ENCODE measurements around the gene NEMP1. TPM values are rescaled to one million over a fixed set of nuclear protein-coding genes. Genes with fewer than 3 reads are reported as not detected.

NEMP1 gene
- total RNA-seq, 2 experiments from 2014 or later = 79.0 to 81.1 TPM

DNA sequence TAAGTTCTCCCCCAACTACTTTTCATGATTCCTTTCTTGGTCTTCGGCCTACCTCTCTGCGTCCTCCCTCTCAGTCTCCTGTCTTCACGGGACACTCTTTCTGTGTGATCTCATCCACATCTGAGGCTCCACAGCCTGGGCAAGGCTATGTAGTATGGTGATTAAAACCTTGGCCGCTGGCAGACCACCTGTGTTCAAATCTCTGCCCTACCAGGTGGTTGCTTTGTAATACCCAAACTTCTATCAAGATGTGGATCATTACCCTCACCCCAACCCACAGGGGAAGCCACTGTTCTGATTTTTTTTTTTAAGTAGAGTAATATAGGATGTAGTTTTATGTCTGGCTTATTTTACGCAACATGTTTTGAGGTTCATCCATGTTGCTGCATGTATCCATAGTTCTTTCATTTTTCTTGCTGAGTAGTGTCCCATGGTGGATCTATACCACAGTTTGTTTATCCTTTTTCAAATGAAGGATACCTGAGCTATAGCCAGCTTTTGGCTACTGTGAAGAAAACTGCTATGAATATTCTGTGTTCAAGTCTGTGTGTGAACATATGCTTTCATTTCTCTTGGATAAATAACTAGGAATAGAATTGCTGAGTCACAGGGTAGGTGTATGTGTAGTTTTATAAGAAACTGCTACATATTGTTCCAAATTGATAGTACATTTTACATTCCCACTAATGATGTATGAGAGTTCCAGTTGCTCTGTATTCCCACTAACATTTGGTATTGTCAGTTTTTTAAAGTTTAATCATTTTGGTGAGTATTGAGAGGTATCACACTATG is 40.9 kb upstream of the NEMP1 start:
- ChIA-PET CTCF (interaction anchor here (1.1 to 9.7 kb wide), 3 partner anchors 41 to 118 kb away, joined by 3 to 156 read pairs (median 6); partner anchors contain the start of gene NEMP1), POLR2A (no interaction called here)
- intact Hi-C loops (cut with DNase I, micrococcal nuclease) = no loop called here
- Mint-ChIP-seq H3K36me3 (ENCODE audit: low read depth) (peaks cover 5% of the 10 kb centered on the region), H3K9me3 (ENCODE audit: low read depth) (peaks cover 9% of the 10 kb centered on the region), H3K27ac (no peak overlapping the region), H3K4me3 (no peak overlapping the region), H3K4me1 (peaks cover 14% of the 10 kb centered on the region), H3K27me3 (peaks cover 2% of the 10 kb centered on the region)
- DNase-seq (no peak), ATAC-seq (no peak)

DNA sequence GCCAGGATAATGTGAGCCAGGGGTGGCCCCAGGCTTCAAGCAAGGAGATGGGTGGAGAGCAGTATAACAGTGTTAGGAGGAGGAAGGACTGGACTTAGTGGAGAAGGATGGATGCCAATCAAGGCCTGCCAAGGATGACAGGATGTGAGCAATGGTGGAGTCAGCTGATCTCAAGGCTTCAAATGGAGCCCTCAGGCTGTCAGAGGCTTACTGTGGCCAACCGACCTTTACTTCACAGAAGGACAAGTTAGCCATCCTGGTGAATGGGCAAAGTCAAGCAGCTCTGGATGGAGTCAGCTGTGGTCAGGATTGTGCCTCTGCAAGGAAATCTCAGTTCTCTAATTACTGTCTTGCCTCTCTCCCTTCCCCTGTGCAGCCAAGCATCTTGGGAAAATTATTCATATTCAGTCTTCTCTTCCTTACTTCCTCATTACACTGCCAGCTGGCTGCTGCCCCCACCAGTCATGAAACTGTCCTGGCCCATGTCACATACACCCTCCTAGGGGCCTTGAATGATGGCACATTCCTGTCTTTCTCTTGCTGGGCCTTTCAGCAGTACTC is 40.2 kb upstream of the NEMP1 start:
- CTCF ChIA-PET = interaction anchor here (0.7 to 1.9 kb wide), 4 partner anchors 50 to 125 kb away, joined by 3 to 6 read pairs (median 4); no protein-coding TSS in a partner anchor
- peak; percentile 66 for ATAC-seq
- intact Hi-C loops (cut with DNase I, micrococcal nuclease) = no loop called here

DNA sequence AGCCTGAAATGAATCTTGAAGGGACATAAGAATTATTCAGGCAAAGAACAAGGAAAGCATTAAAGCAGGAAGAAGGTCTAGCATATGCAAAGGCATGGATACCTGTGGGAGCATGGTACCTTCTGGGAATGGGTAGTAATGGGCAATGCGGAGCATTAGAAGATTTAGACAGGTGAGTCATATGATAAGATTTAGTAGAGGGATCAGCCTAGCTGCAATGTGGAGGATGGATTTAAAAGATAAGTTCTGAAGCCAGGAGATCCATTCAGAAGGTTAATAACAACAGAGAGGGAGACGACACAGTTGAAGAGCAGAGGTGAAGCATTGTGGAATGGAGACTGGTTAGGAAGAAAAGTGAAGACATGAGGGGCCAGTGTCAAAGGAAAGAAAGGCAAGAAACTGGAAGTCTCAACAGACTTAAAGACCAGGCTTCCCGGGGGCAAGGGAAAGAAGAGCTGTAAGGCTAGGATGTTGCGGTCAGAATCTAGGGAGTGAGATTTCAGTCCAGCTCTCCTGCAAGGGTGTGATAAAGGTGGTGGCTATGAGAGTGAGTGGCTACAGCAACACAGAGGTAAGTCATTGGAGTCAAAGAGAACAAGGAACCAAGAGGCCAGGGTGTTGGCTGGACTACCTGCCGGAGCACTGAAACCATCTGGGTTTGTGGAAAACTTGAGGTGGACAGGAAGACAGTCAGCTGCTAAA is 38.1 kb upstream of the NEMP1 start:
- no peak overlapping the region for H3K4me3 Mint-ChIP-seq
- H3K9me3 Mint-ChIP-seq (ENCODE audit: low read depth) = no peaks in the 10 kb centered on the region
- ATAC-seq = no peak
- H3K36me3 Mint-ChIP-seq (ENCODE audit: low read depth) = no peaks in the 10 kb centered on the region
- H3K4me1 Mint-ChIP-seq = peaks cover 22% of the 10 kb centered on the region
- ChIA-PET POLR2A (no interaction called here), CTCF (interaction anchor here (0.7 to 2.2 kb wide), 10 partner anchors 7 to 363 kb away, joined by 3 to 10 read pairs (median 4); partner anchors contain the start of gene ARHGAP9)
- H3K27me3 Mint-ChIP-seq = no peaks in the 10 kb centered on the region
- intact Hi-C loops (cut with DNase I, micrococcal nuclease) = no loop called here
- DNase-seq = no peak
- no peak overlapping the region for H3K27ac Mint-ChIP-seq

More for the DNA sequence above, 40.2 kb upstream of the NEMP1 start:
- no peak overlapping the region for H3K4me3 Mint-ChIP-seq
- H3K27me3 Mint-ChIP-seq = peaks cover 2% of the 10 kb centered on the region
- peaks cover 4% of the 10 kb centered on the region for H3K9me3 Mint-ChIP-seq (ENCODE audit: low read depth)
- POLR2A ChIA-PET = no interaction called here
- peaks cover 2% of the 10 kb centered on the region for H3K36me3 Mint-ChIP-seq (ENCODE audit: low read depth)
- peaks cover 10% of the 10 kb centered on the region for H3K4me1 Mint-ChIP-seq
- DNase-seq = no peak
- no peak overlapping the region for H3K27ac Mint-ChIP-seq

DNA sequence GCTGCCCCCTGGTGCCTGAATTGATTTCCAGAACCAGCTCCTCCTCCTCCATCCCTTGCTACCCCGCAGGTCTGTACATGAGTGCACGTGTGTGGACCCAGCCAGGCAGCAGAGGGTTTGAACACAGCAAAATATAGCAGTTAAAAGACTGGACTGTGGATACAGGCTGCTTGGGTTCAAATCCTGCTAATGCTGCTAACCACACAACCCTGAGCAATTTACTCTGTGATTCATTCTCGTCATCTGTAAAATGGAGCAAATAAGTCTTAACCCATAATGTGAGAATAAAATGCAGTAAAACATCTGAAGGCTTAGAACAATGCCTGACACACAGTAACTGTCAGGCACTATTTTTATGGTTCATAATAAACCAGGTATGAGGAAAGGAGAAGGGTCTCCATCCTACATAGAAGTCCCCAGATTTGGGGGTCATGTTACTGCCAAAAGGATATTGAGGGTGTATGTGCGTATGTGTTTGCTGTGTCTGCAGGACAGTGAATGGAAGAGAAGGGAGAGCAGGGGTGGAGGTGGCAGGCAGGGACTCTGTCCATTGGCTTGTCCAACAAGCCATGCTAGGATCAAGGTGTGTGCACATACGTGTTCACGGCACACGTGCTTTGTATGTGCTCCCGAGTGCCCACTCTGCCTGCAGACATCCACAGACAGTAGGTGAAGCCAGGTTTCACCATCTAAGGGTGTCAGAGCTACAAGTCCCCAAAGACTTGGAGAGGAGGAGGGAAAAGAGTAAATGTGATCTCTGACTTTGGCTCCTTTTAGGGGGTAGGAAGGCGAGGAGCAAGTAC is 34.1 kb upstream of the NEMP1 start:
- DNase-seq (peak; percentile 93), ATAC-seq (no peak)
- H3K27ac Mint-ChIP-seq = peak overlapping the region; percentile 97
- no peaks in the 10 kb centered on the region for H3K27me3 Mint-ChIP-seq
- CTCF ChIA-PET = interaction anchor here (0.6 to 6.1 kb wide), 44 partner anchors 8 to 890 kb away, joined by 3 to 103 read pairs (median 8); partner anchors contain the start of genes LRP1, NAB2, NEMP1 and SHMT2
- no peaks in the 10 kb centered on the region for H3K9me3 Mint-ChIP-seq (ENCODE audit: low read depth)
- POLR2A ChIA-PET = interaction anchor here (0.6 to 3.0 kb wide), 22 partner anchors 9 to 591 kb away, joined by 3 to 35 read pairs (median 5); partner anchors contain the start of genes LRP1, NEMP1, RBMS2 and SHMT2
- H3K36me3 Mint-ChIP-seq (ENCODE audit: low read depth) = peaks cover 28% of the 10 kb centered on the region
- H3K4me1 Mint-ChIP-seq = peaks cover 35% of the 10 kb centered on the region
- intact Hi-C loops (cut with DNase I, micrococcal nuclease) = loop anchor here (1.0 to 5.0 kb wide), 9 partner anchors 16 to 360 kb away; partner anchors contain the start of genes PRIM1 (in 2 of the 2) and LRP1 (in 1 of the 2)
- H3K4me3 Mint-ChIP-seq = peak overlapping the region; percentile 98

DNA sequence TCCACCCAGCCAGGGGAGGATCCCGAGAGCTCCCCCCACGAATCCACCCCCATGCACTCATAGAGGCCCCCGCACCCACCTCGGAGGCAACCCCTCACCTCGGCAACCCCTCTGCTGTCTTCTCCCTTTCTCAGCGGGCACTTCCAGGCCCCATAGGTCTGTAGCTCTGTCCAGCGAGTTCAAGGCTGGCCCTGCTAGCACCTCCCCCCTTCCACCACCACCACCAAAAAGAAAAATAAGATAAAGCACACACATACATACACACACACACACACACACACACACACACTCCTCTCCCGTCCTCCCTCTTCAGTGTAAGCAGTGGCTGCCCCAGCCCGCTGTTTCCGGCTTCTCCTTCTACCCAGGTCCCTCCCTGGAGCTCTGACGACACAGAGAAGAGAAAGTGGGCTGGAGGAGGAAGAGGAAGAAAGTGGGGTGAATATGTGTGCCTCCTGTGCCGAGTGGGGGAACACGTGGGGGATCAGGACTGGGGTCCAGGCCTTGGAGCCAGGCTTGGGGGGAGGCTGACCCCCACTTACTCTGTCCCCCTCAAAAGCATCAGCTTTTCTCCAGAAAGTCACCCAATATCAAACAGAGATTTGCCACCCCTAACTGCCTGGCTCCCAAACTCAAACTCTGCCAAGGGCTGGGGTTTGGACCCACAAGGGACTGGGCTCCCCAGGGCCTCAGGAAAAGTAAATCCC is 32.6 kb upstream of the NEMP1 start, which contains the start of gene STAT6:
Gene STAT6 (minus strand): TSS at position 332 of the 704 bp plus-strand sequence. CDS start 3,084 bp downstream, outside the sequence.
- DNase-seq = peak; percentile 89
- peak within 1 kb of the TSS; percentile 98 for H3K4me3 Mint-ChIP-seq
- H3K9me3 Mint-ChIP-seq (ENCODE audit: low read depth) = no peaks in the 10 kb centered on the region
- POLR2A ChIA-PET = interaction anchor here (0.6 to 3.0 kb wide), 15 partner anchors 10 to 475 kb away, joined by 3 to 35 read pairs (median 5); partner anchors contain the start of genes LRP1, NEMP1, PTGES3 and SHMT2
- H3K27me3 Mint-ChIP-seq = no peaks in the 10 kb centered on the region
- H3K4me1 Mint-ChIP-seq = peaks cover 50% of the 10 kb centered on the region
- CTCF ChIA-PET = interaction anchor here (0.5 to 6.1 kb wide), 47 partner anchors 10 to 427 kb away, joined by 3 to 103 read pairs (median 8); partner anchors contain the start of genes LRP1, NAB2, NEMP1 and SHMT2
- peak within 1 kb of the TSS; percentile 97 for H3K27ac Mint-ChIP-seq
- peaks cover 44% of the 10 kb centered on the region for H3K36me3 Mint-ChIP-seq (ENCODE audit: low read depth)
- intact Hi-C loops (cut with DNase I, micrococcal nuclease) = loop anchor here (1.0 to 5.0 kb wide), 6 partner anchors 23 to 474 kb away; partner anchors contain the start of genes PRIM1 (in 1 of the 2) and PTGES3 (in 1 of the 2)
- peak; percentile 65 for ATAC-seq

DNA sequence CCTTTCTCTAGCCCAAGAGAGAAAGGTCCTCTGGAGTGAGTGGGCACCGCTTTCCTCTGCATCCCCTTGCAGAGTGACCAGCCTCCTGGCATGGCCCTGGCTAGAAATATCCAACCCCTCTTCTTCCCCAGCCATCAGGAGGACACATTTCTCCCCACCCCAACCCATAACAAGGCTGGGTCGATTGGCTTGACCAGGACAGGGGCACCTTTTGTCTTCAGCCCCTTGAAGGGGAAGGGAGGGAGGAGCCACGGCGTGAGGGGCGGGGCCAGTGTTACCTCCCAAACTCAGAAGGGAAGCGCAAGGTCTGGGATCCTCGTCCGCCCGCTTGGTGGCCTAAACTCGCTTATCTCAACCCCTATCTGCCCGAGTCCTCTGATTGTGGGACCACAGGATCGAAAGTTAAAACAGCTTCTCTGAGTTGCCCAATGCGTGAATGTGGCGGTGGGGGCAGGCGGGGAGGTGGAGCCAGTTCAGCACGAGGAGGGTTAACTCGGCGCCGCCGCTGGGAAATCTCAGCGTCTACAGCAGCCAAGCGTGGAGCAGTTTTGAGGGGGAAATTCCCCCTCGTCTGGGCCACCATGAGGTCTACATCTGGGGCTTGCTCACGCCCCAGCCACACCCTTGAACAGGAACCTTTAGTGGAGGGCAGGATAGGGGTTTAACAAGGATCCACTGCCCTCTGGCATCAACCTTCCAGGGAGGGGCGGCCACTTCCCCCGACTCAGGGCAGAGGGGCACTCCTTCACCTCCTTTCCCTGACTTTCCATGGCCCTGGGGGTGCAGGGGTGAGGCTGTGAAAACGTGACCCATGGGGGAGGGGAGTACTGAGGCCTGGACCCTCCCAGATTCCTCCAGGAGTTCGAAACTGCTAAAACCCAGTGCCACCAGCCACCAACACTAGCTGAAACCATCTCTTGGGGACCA is 31.8 kb upstream of the NEMP1 start:
- H3K9me3 Mint-ChIP-seq (ENCODE audit: low read depth) = no peaks in the 10 kb centered on the region
- no peaks in the 10 kb centered on the region for H3K27me3 Mint-ChIP-seq
- ATAC-seq = peak; percentile 39
- peaks cover 50% of the 10 kb centered on the region for H3K36me3 Mint-ChIP-seq (ENCODE audit: low read depth)
- peak; percentile 87 for DNase-seq
- H3K4me1 Mint-ChIP-seq = peaks cover 56% of the 10 kb centered on the region
- peak overlapping the region; percentile 97 for H3K27ac Mint-ChIP-seq
- ChIA-PET POLR2A (interaction anchor here (0.6 to 3.0 kb wide), 9 partner anchors 11 to 425 kb away, joined by 3 to 35 read pairs (median 5); partner anchors contain the start of genes LRP1, NAB2, NEMP1 and PTGES3), CTCF (interaction anchor here (0.6 to 24.0 kb wide), 27 partner anchors 10 to 362 kb away, joined by 3 to 411 read pairs (median 11); partner anchors contain the start of genes LRP1, NEMP1, SHMT2 and ZBTB39)
- intact Hi-C loops (cut with DNase I, micrococcal nuclease) = loop anchor here (1.0 to 5.0 kb wide), 7 partner anchors 16 to 474 kb away; partner anchors contain the start of genes PRIM1 (in 1 of the 2) and PTGES3 (in 1 of the 2)
- H3K4me3 Mint-ChIP-seq = peak overlapping the region; percentile 98

DNA sequence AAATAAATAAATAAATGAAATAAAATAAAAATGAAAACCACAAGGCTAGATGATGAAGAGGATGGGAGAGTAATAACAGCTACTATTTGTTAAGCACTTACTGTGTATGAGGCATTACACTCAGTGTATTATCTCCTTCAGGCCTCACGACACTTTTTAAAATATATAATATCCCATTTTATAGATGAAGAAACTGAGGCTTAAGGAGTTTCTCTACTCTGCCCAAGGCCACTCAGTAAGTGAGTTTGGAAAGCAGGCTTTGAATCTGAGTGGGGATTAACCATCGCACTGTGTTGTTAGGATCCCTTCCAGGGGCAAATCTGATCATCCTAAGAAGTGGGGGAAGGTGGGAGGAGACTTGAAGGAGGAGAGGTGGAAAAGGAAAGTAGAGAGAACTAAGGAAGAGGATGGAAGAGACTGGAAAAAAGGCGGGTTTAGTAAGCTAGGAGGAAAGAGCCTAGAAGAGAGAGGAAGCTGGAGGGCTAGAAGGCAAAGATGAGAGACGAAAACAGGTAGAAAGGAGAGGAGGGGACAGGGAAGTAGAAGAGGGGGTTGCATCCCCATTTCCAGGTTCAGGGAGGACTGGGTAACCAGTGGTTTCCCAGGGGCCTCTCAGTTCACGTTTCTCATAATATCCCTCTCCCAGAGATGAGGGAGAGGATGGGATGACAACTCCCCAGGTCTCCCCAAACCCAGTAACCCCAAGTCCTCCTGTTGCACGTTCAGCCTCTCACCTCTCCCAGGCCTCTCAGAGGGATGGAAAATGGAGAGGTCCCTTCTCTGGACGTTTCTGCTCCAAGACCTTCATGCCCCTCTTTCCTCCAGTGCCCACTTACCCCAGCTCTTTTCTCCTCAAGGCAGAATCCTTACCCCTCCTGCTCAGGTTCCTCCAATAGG is 30.9 kb upstream of the NEMP1 start:
- CTCF ChIA-PET = interaction anchor here (0.7 to 24.0 kb wide), 9 partner anchors 9 to 347 kb away, joined by 3 to 411 read pairs (median 13); partner anchors contain the start of gene NEMP1
- peaks cover 56% of the 10 kb centered on the region for H3K36me3 Mint-ChIP-seq (ENCODE audit: low read depth)
- H3K27ac Mint-ChIP-seq = peak overlapping the region; percentile 97
- ATAC-seq = no peak
- H3K9me3 Mint-ChIP-seq (ENCODE audit: low read depth) = no peaks in the 10 kb centered on the region
- intact Hi-C loops (cut with DNase I, micrococcal nuclease) = loop anchor here (1.0 to 5.0 kb wide), 5 partner anchors 15 to 473 kb away; partner anchors contain the start of genes PRIM1 (in 1 of the 2) and PTGES3 (in 1 of the 2)
- H3K4me3 Mint-ChIP-seq = peak overlapping the region; percentile 98
- no peaks in the 10 kb centered on the region for H3K27me3 Mint-ChIP-seq
- peaks cover 63% of the 10 kb centered on the region for H3K4me1 Mint-ChIP-seq
- DNase-seq = no peak
- POLR2A ChIA-PET = interaction anchor here (0.7 to 3.0 kb wide), 4 partner anchors 18 to 349 kb away, joined by 3 to 15 read pairs (median 3); partner anchors contain the start of genes LRP1 and NAB2

DNA sequence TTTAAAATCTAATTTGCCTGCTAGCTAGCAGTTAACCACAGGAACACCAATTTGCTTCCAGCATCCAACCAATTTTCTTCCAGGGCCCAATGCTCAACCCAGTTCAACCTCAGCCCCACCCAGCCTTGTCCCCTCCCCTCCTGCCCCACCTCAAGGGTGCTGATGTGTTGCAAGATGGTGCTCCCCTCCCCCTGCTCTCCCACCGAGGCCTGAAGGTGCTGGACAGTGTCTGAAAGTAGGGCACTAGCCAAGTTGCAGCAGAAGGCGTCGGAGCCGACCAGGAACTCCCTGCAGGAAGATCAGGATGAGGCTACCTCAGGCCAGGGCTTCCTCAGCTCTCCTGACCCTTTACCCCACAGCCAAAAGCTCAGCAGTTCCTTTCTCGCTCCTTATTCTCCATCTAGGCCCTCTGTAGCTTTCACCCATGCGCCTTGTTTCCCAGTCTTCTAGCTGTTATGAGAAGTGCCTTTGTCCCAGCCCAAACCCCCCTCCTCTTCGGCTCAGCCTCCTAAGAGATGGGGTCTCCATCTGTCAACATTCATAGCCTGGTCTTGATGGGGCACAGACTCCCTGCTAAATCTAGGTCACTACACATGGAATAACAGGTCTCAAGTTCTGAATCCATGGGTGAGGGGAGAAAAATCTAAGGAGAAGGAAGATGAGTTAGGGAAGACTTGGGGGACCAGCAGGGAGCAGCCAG is 29.0 kb upstream of the NEMP1 start:
- peaks cover 69% of the 10 kb centered on the region for H3K4me1 Mint-ChIP-seq
- H3K27me3 Mint-ChIP-seq = no peaks in the 10 kb centered on the region
- ATAC-seq (no peak), DNase-seq (no peak)
- CTCF ChIA-PET = interaction anchor here (1.1 to 24.0 kb wide), 7 partner anchors 8 to 346 kb away, joined by 3 to 411 read pairs (median 4); partner anchors contain the start of gene NEMP1
- H3K27ac Mint-ChIP-seq = peak overlapping the region; percentile 81
- peak overlapping the region; percentile 22 for H3K4me3 Mint-ChIP-seq
- POLR2A ChIA-PET = interaction anchor here (1.2 kb wide), 1 partner anchor 38 kb away, joined by 3 read pairs; no protein-coding TSS in a partner anchor
- H3K9me3 Mint-ChIP-seq (ENCODE audit: low read depth) = no peaks in the 10 kb centered on the region
- peaks cover 67% of the 10 kb centered on the region for H3K36me3 Mint-ChIP-seq (ENCODE audit: low read depth)
- intact Hi-C loops (cut with DNase I, micrococcal nuclease) = no loop called here
